ENCODE measurements around the gene SLC36A3. TPM values are rescaled to one million over a fixed set of nuclear protein-coding genes. Genes with fewer than 3 reads are reported as not detected.

The SLC36A3 gene
- total and polyA plus RNA-seq, 7 experiments from 2014 or later: not detected

DNA sequence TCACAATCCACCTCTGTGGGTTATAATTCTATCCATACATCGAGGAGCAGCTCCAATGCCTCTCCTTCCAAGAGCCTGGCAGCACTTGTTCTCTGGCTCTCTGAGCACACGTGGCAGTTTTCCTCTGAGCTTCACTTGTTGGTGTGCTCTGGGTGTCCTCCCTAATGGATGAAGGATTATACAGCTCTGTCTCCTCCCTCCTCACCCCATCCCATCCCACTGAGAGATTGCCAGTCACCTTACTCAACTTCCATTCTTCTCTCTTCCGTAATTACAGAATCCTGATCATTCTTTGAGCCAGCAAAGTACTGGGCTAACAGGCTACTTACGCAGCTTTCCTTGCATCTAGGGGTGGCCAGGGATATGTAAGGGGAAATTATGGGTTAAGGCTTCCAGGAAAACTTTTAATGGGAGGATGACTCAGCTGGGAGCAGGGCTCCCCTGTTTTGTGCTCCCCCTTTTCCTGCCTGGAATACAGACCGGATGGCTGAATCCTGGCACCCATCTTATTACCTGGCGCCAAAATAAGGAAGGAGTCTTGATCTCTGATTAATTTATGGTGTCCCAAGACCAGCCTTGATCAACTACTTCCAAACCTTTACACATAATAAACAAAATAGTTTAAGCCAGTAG lies 73.4 kb downstream of the SLC36A3 start:
- ChIA-PET POLR2A (interaction anchor here (1.1 to 2.1 kb wide), 5 partner anchors 9 to 41 kb away, joined by 4 to 5 read pairs (median 4); no protein-coding TSS in a partner anchor), CTCF (interaction anchor here (0.7 to 1.5 kb wide), 5 partner anchors 8 to 115 kb away, joined by 3 to 11 read pairs (median 5); no protein-coding TSS in a partner anchor)
- H3K9me3 Mint-ChIP-seq: peaks cover 0 to 1% (median 0%) of the 10 kb centered on the region in 11 donors
- peaks cover 0 to 20% (median 0%) of the 10 kb centered on the region in 5 donors for H3K36me3 Mint-ChIP-seq
- H3K27me3 Mint-ChIP-seq: no peaks in the 10 kb centered on the region
- H3K27ac Mint-ChIP-seq: no peak overlapping the region
- Histone ChIP-seq H3K4me3 (ENCODE audit: low read length) (no peak overlapping the region), H3K36me3 (ENCODE audit: control insufficient read depth in 2 of 3, insufficient read depth in 3 of 3, low read length in 3 of 3) (no peaks in the 10 kb centered on the region), H3K9me3 (ENCODE audit: control insufficient read depth in 2 of 3, low read length in 3 of 3) (no peaks in the 10 kb centered on the region), H3K27me3 (ENCODE audit: control insufficient read depth in 2 of 2, insufficient read depth in 2 of 2, low read length in 2 of 2) (no peaks in the 10 kb centered on the region), H3K4me1 (ENCODE audit: control insufficient read depth in 2 of 2, insufficient read depth in 2 of 2, low read length in 2 of 2) (peaks cover 2 to 25% of the 10 kb centered on the region in 2 donors), H3K27ac (ENCODE audit: low read depth, low read length) (no peak overlapping the region)
- DNase-seq: no peak
- peaks cover 12 to 36% (median 29%) of the 10 kb centered on the region in 7 donors for H3K4me1 Mint-ChIP-seq
- intact Hi-C loops (cut with micrococcal nuclease): loop anchor here in 1 of 2 donors (5.0 kb wide), 1 partner anchor 33 kb away; no protein-coding TSS in a partner anchor
- H3K4me3 Mint-ChIP-seq: no peak overlapping the region
- no peak for ATAC-seq

DNA sequence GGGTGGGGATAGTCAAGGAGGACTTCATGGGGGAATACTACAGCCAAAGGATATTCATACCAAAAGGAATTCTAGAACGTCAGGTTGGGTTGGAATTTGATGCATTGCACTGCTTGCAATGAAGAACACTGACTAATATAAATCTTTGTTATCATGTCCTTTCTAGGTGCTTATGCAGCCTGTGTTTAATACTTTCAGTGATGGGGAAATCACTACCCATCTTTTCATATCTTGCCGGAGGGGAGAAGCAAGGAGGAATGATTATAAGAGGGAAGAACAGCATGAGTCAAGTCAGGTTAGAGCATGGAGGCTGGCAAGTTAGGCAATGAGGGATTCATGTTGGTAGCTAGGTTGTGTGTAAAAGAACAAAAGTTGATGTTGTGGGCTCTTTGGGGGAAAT lies 74.6 kb downstream of the SLC36A3 start:
- Histone ChIP-seq H3K27ac (ENCODE audit: low read depth, low read length) (no peak overlapping the region), H3K36me3 (ENCODE audit: control insufficient read depth in 2 of 3, insufficient read depth in 3 of 3, low read length in 3 of 3) (peaks cover 0 to under 1% (median 0%) of the 10 kb centered on the region in 3 experiments), H3K27me3 (ENCODE audit: control insufficient read depth in 2 of 2, insufficient read depth in 2 of 2, low read length in 2 of 2) (no peaks in the 10 kb centered on the region), H3K4me1 (ENCODE audit: control insufficient read depth in 2 of 2, insufficient read depth in 2 of 2, low read length in 2 of 2) (peaks cover 13 to 24% of the 10 kb centered on the region in 2 donors), H3K4me3 (ENCODE audit: low read length) (no peak overlapping the region), H3K9me3 (ENCODE audit: control insufficient read depth in 2 of 3, low read length in 3 of 3) (no peaks in the 10 kb centered on the region)
- ChIA-PET POLR2A (interaction anchor here (1.2 to 2.3 kb wide), 4 partner anchors 9 to 39 kb away, joined by 4 to 9 read pairs (median 4); no protein-coding TSS in a partner anchor), CTCF (interaction anchor here (1.5 kb wide), 1 partner anchor 10 kb away, joined by 11 read pairs; no protein-coding TSS in a partner anchor)
- H3K27me3 Mint-ChIP-seq: no peaks in the 10 kb centered on the region
- peak overlapping the region in 1 of 10 donors; percentile 0 for H3K4me3 Mint-ChIP-seq
- H3K27ac Mint-ChIP-seq: no peak overlapping the region
- DNase-seq (no peak), ATAC-seq (no peak)
- peaks cover 11 to 38% (median 29%) of the 10 kb centered on the region in 7 donors for H3K4me1 Mint-ChIP-seq
- peaks cover 0 to 21% (median 0%) of the 10 kb centered on the region in 5 donors for H3K36me3 Mint-ChIP-seq
- intact Hi-C loops (cut with micrococcal nuclease): no loop called here
- peaks cover 0 to 1% (median 0%) of the 10 kb centered on the region in 11 donors for H3K9me3 Mint-ChIP-seq

DNA sequence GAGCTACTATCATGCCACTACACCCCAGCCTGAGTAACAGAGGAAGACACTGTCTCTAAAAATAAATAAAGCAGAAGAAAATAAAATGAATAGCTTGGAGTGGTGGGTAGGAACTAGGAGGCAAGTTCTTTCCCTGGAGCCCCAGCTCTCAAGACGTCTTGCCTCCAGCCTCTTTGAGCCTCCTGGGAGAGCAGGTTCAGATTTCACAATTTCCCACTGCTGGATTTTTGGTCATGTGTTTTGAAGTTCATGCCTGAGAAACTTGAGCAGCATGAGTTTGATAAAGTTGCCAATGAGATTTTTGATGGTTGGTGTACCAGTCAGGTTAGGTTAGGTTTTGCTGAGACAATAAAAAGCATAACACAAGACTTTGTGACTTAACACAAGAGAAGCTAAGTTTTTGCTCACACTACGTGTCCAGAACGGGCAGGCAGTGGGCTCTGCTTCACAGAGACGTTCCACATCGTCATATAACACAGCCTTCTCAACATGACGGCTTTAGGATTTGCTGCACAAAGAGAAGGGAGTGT lies 75.6 kb downstream of the SLC36A3 start:
- Mint-ChIP-seq H3K4me1 (peaks cover 11 to 28% (median 22%) of the 10 kb centered on the region in 7 donors), H3K27ac (peak overlapping the region in 2 of 9 donors; percentile 51 to 53), H3K27me3 (no peaks in the 10 kb centered on the region), H3K36me3 (peaks cover 0 to 21% (median 0%) of the 10 kb centered on the region in 5 donors), H3K9me3 (peaks cover 0 to 1% (median 0%) of the 10 kb centered on the region in 11 donors), H3K4me3 (no peak overlapping the region)
- intact Hi-C loops (cut with micrococcal nuclease): no loop called here
- peaks cover 0 to 7% (median 0%) of the 10 kb centered on the region in 3 experiments for H3K36me3 ChIP-seq (ENCODE audit: control insufficient read depth in 2 of 3, insufficient read depth in 3 of 3, low read length in 3 of 3)
- H3K27ac ChIP-seq (ENCODE audit: low read depth, low read length): no peak overlapping the region
- no peaks in the 10 kb centered on the region for H3K9me3 ChIP-seq (ENCODE audit: control insufficient read depth in 2 of 3, low read length in 3 of 3)
- ATAC-seq: no peak
- H3K4me3 ChIP-seq (ENCODE audit: low read length): no peak overlapping the region
- ChIA-PET CTCF (interaction anchor here (1.3 to 1.4 kb wide), 2 partner anchors 63 to 112 kb away, joined by 3 to 4 read pairs; no protein-coding TSS in a partner anchor), POLR2A (interaction anchor here (0.5 to 2.6 kb wide), 6 partner anchors 10 to 108 kb away, joined by 3 to 9 read pairs (median 5); no protein-coding TSS in a partner anchor)
- no peaks in the 10 kb centered on the region for H3K27me3 ChIP-seq (ENCODE audit: control insufficient read depth in 2 of 2, insufficient read depth in 2 of 2, low read length in 2 of 2)
- no peak for DNase-seq
- H3K4me1 ChIP-seq (ENCODE audit: control insufficient read depth in 2 of 2, insufficient read depth in 2 of 2, low read length in 2 of 2): peaks cover 13 to 20% of the 10 kb centered on the region in 2 donors

Other genes starting within 250 kb of the SLC36A3 start
- gene TNIP1, start 222.7 kb downstream of the SLC36A3 start, total RNA-seq: 100 to 1,000 TPM; 124 to 234 (median 131) TPM
- gene TNIP1, start 222.7 kb downstream of the SLC36A3 start, polyA plus RNA-seq: 10 to 100 TPM; 28.9 to 45.2 TPM
- 100 to 1,000 TPM; 212 to 512 (median 272) TPM for gene ANXA6, start 146.0 kb downstream of the SLC36A3 start, total RNA-seq
- 100 to 1,000 TPM; 272 to 295 TPM for gene ANXA6, start 146.0 kb downstream of the SLC36A3 start, polyA plus RNA-seq
- 100 to 1,000 TPM in 1 of 5 experiments, 10 to 100 TPM in 4; 63.6 to 104 (median 94.1) TPM for gene CCDC69, start 79.7 kb downstream of the SLC36A3 start, total RNA-seq
- 100 to 1,000 TPM in 1 of 2 donors, 10 to 100 TPM in 1; 70.4 to 112 TPM for gene CCDC69, start 79.7 kb downstream of the SLC36A3 start, polyA plus RNA-seq
- gene GM2A, start 50.6 kb downstream of the SLC36A3 start, total RNA-seq: 10 to 100 TPM; 11.1 to 45.6 (median 16.9) TPM
- gene GM2A, start 50.6 kb downstream of the SLC36A3 start, polyA plus RNA-seq: 1 to 10 TPM; 5.0 to 5.4 TPM
- gene SLC36A2, start 43.8 kb upstream of the SLC36A3 start, total RNA-seq: not detected
- gene SLC36A2, start 43.8 kb upstream of the SLC36A3 start, polyA plus RNA-seq: not detected
- gene SLC36A1, start 143.8 kb upstream of the SLC36A3 start, total RNA-seq: 10 to 100 TPM in 1 of 5 experiments, 1 to 10 TPM in 4; 4.6 to 16.6 (median 7.1) TPM
- under 1 TPM; 0.45 to 0.95 TPM for gene SLC36A1, start 143.8 kb upstream of the SLC36A3 start, polyA plus RNA-seq

Data from naive thymus-derived CD4-positive, alpha-beta T cell (primary cell).